Transverse colon (tissue), 3 donors: ENCODE results near the gene WLS.

Source experiments
- EP300 ChIP-seq: sonication (generic); formaldehyde crosslinking; IDR thresholded peaks from one replicate; pipeline ENCODE4 v1.6.1; 2017; ENCODE audit warnings: antibody characterized with exemption, low read depth
- POLR2A ChIP-seq: fragments of 450-650 bp; IDR thresholded peaks from one replicate; pipeline ENCODE4 v1.6.1; 2016; ENCODE audit warnings: antibody characterized with exemption, mild to moderate bottlenecking, moderate library complexity
- TF ChIP-seq, protein P1 (sequence below), 5 experiments: fragments of 200-600 bp in 3 of 5; fragments of 450-650 bp in 2 of 5; sonication (generic) in 3 of 5; IDR thresholded peaks; 1 replicate in 2 of 5; 2 replicates in 3 of 5; pipeline ENCODE4 v1.5.1; 2016 to 2017; ENCODE audit warnings: antibody characterized with exemption in 5 of 5, inconsistent platforms in 3 of 5, mild to moderate bottlenecking in 2 of 5, moderate library complexity in 1 of 5

DNA sequence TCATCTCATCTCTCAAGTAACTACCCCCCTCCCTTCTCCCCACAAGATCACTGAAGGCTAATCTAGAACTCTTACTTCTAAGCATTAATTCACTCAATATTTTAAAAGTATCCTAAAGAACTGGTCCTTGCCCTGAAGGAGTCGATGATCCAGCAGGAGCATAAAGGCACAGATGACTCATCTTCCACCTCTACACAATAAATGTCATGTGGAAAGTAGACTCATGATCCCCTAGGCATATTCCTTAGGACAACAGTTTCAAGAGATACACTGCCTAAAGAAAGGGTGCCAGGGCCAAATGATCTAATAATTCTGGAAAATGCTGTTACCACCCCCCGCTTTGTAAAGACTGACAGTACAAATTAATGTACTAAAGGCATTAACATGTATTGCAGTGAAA, 96.1 kb downstream of the WLS start:
- TF ChIP-seq, protein P1, sequence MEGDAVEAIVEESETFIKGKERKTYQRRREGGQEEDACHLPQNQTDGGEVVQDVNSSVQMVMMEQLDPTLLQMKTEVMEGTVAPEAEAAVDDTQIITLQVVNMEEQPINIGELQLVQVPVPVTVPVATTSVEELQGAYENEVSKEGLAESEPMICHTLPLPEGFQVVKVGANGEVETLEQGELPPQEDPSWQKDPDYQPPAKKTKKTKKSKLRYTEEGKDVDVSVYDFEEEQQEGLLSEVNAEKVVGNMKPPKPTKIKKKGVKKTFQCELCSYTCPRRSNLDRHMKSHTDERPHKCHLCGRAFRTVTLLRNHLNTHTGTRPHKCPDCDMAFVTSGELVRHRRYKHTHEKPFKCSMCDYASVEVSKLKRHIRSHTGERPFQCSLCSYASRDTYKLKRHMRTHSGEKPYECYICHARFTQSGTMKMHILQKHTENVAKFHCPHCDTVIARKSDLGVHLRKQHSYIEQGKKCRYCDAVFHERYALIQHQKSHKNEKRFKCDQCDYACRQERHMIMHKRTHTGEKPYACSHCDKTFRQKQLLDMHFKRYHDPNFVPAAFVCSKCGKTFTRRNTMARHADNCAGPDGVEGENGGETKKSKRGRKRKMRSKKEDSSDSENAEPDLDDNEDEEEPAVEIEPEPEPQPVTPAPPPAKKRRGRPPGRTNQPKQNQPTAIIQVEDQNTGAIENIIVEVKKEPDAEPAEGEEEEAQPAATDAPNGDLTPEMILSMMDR (IDR thresholded peaks at IDR 0.05), result no peak
- no peak for TF ChIP-seq POLR2A
- no peak for TF ChIP-seq EP300
